ENCODE results near the gene C1orf116.

DNA sequence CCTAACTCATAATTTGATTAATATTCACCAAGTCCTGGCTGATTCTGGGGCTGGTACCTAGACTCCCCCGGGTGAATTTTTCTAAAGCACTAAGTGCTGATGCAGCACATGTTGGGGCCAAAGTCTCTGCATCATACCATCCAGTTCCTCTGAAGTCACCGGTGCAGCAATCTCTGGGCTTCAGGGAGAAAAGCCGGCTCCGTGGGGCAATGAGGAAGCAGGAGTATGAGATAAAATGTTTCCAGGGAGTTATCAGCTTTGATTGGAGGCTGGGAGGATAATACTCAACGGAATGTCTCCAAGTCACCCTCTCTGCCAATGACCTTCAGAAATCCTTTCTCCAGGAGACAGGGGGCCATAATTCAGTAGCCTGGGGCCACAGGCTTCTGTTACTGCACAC lies 63.5 kb downstream of the C1orf116 start:
- TF ChIP-seq, protein P1, sequence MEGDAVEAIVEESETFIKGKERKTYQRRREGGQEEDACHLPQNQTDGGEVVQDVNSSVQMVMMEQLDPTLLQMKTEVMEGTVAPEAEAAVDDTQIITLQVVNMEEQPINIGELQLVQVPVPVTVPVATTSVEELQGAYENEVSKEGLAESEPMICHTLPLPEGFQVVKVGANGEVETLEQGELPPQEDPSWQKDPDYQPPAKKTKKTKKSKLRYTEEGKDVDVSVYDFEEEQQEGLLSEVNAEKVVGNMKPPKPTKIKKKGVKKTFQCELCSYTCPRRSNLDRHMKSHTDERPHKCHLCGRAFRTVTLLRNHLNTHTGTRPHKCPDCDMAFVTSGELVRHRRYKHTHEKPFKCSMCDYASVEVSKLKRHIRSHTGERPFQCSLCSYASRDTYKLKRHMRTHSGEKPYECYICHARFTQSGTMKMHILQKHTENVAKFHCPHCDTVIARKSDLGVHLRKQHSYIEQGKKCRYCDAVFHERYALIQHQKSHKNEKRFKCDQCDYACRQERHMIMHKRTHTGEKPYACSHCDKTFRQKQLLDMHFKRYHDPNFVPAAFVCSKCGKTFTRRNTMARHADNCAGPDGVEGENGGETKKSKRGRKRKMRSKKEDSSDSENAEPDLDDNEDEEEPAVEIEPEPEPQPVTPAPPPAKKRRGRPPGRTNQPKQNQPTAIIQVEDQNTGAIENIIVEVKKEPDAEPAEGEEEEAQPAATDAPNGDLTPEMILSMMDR (conservative IDR thresholded peaks at IDR 0.05) = no peak
- no peak for TF ChIP-seq EZH2 (IDR thresholded peaks at IDR 0.05; ENCODE audit: low read depth)
